Natural killer cell (primary cell): ENCODE data around the gene CCDC38. TPM values are rescaled to one million over a fixed set of nuclear protein-coding genes. Genes with fewer than 3 reads are reported as not detected.

ENCODE experiments used
- ATAC-seq, 3 donors: fragments of 150-1000 bp in 2 of 3; fragments of 200-7000 bp in 1 of 3; cut with Tn5 transposase; 1 replicate in 1 of 3; 2 replicates in 2 of 3; pipeline ENCODE4 v1.10.0; 2021; ENCODE audit warnings: mild to moderate bottlenecking in 2 of 3, moderate library complexity in 2 of 3
- DNase-seq, 2 donors: peaks; one replicate each; pipeline versions ENCODE4 v3.0.0 to v3.0.0-alpha.2; 2013 to 2021; ENCODE audit warnings: mixed read lengths in 1 of 2
- H3K27ac ChIP-seq: one replicate; pipeline ENCODE4 v1.5.1; 2013; ENCODE audit warnings: mild to moderate bottlenecking, low read length
- H3K27me3 ChIP-seq: one replicate; pipeline ENCODE4 v1.6.1; 2013; ENCODE audit warnings: low read length; ENCODE audit not compliant: control insufficient read depth, insufficient read depth
- H3K36me3 ChIP-seq: one replicate; pipeline ENCODE4 v1.6.1; 2013; ENCODE audit warnings: low read length; ENCODE audit not compliant: control insufficient read depth, insufficient read depth
- H3K4me1 ChIP-seq: one replicate; pipeline ENCODE4 v1.6.1; 2013; ENCODE audit warnings: low read length; ENCODE audit not compliant: control insufficient read depth, insufficient read depth
- H3K4me3 ChIP-seq: one replicate; pipeline ENCODE4 v1.5.1; 2013; ENCODE audit warnings: low read length
- H3K9me3 ChIP-seq: one replicate; pipeline ENCODE4 v1.6.1; 2013; ENCODE audit warnings: low read length; ENCODE audit not compliant: control insufficient read depth, insufficient read depth
- H3K27ac Mint-ChIP-seq, 2 donors: one replicate each; pipeline ENCODE4 v1.8.0; 2022; ENCODE audit warnings: mild to moderate bottlenecking in 2 of 2, mixed read lengths in 2 of 2, moderate library complexity in 1 of 2
- H3K27me3 Mint-ChIP-seq, 2 donors: one replicate each; pipeline ENCODE4 v1.8.0; 2022; ENCODE audit warnings: low read depth in 2 of 2, mixed read lengths in 2 of 2
- H3K36me3 Mint-ChIP-seq: one replicate; pipeline ENCODE4 v1.8.0; 2022; ENCODE audit warnings: mixed read lengths
- H3K4me1 Mint-ChIP-seq, 2 donors: one replicate each; pipeline ENCODE4 v1.8.0; 2022; ENCODE audit warnings: mixed read lengths in 2 of 2
- H3K4me3 Mint-ChIP-seq: one replicate; pipeline ENCODE4 v1.8.0; 2022; ENCODE audit warnings: mild to moderate bottlenecking, moderate library complexity, mixed read lengths
- H3K9me3 Mint-ChIP-seq, 2 donors: one replicate each; pipeline ENCODE4 v1.8.0; 2022; ENCODE audit warnings: mixed read lengths in 2 of 2
- WGBS: methylation state at CpG from one replicate; pipeline ENCODE4 v1.1.7; 2013; ENCODE audit warnings: missing lambda C conversion rate; ENCODE audit not compliant: insufficient coverage; 5-methylcytosine and 5-hydroxymethylcytosine counted together
- intact Hi-C: fragments of 100-400 bp; cut with micrococcal nuclease; formaldehyde crosslinking; loops from one replicate; pipeline ENCODE4 v1.14.2; 2022
- total RNA-seq, 4 donors: library from RNA; stranded (reverse); fragments of 120-200 nt in 1 of 4; gene quantifications; one replicate each; pipeline versions ENCODE4 v1.2.3 to v1.2.4, GENCODE V29; 2013 to 2022
- TF ChIP-seq, protein P1 (sequence below): fragments of 200-600 bp; IDR thresholded peaks from one replicate; pipeline ENCODE4 v1.8.0; 2022; ENCODE audit warnings: antibody characterized with exemption

The CCDC38 gene
- total RNA-seq, 3 donors from 2014 or later (not counting 1 experiment from before 2014, with no cell fraction given): 0.35 to 1.2 (median 0.63) TPM

DNA sequence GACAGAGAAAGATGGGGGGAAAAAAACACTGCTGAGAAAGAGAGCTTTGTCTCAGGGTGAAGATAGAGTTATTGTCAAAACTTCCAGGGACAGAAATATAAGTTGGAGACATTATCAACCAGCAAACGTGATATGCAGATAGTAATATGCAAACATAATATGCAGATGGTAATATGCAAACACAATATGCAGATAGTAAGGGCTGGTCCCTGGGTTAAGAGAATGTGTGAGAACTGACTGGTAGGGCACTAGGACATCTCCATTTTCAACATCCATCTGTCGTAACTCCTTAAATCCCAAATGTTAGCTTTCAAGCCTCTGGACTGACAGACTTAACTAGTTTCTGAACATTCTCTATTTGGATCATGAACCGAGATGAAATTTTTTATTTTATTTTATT lies 51.5 kb downstream of the CCDC38 start:
- TF ChIP-seq, protein P1, sequence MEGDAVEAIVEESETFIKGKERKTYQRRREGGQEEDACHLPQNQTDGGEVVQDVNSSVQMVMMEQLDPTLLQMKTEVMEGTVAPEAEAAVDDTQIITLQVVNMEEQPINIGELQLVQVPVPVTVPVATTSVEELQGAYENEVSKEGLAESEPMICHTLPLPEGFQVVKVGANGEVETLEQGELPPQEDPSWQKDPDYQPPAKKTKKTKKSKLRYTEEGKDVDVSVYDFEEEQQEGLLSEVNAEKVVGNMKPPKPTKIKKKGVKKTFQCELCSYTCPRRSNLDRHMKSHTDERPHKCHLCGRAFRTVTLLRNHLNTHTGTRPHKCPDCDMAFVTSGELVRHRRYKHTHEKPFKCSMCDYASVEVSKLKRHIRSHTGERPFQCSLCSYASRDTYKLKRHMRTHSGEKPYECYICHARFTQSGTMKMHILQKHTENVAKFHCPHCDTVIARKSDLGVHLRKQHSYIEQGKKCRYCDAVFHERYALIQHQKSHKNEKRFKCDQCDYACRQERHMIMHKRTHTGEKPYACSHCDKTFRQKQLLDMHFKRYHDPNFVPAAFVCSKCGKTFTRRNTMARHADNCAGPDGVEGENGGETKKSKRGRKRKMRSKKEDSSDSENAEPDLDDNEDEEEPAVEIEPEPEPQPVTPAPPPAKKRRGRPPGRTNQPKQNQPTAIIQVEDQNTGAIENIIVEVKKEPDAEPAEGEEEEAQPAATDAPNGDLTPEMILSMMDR: no peak
- no peaks in the 10 kb centered on the region for H3K9me3 ChIP-seq
- H3K4me3 ChIP-seq: no peak overlapping the region
- WGBS: 90% methylated on average over 3 of the region's 3 CpGs
- Mint-ChIP-seq H3K4me1 (no peaks in the 10 kb centered on the region), H3K27ac (no peak overlapping the region), H3K36me3 (no peaks in the 10 kb centered on the region), H3K4me3 (no peak overlapping the region), H3K27me3 (peaks cover 6 to 13% of the 10 kb centered on the region in 2 donors), H3K9me3 (no peaks in the 10 kb centered on the region)
- intact Hi-C loops: no loop called here
- H3K27ac ChIP-seq: no peak overlapping the region
- no peak for ATAC-seq
- no peaks in the 10 kb centered on the region for H3K27me3 ChIP-seq
- DNase-seq: no peak
- no peaks in the 10 kb centered on the region for H3K4me1 ChIP-seq
- no peaks in the 10 kb centered on the region for H3K36me3 ChIP-seq

DNA sequence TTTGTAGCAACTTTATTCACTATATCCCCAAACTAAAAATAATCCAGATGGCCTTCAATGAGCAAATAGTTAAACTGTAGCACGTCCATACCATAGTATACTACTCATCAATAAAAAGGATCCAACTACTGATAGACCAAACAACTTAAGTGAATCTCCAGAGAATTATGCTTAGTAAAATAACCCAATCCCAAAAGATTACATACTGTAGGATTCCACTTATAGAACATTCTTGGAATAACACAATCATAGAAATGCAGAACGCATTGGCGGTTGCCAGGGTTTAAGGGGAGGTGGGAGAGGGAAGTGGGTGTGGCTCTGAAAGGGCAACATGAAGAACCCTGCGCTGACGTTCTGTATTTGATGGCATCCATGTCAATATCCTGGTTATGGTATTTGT lies 55.1 kb downstream of the CCDC38 start:
- H3K27ac Mint-ChIP-seq: no peak overlapping the region
- no peaks in the 10 kb centered on the region for H3K4me1 Mint-ChIP-seq
- H3K9me3 Mint-ChIP-seq: no peaks in the 10 kb centered on the region
- H3K36me3 Mint-ChIP-seq: no peaks in the 10 kb centered on the region
- H3K27ac ChIP-seq: no peak overlapping the region
- H3K4me3 Mint-ChIP-seq: no peak overlapping the region
- ATAC-seq (no peak), DNase-seq (no peak)
- TF ChIP-seq, protein P1: no peak
- no peaks in the 10 kb centered on the region for H3K4me1 ChIP-seq
- no peak overlapping the region for H3K4me3 ChIP-seq
- intact Hi-C loops: no loop called here
- H3K27me3 Mint-ChIP-seq: peaks cover 5 to 6% of the 10 kb centered on the region in 2 donors
- WGBS: 89% methylated on average over 5 of the region's 5 CpGs
- H3K9me3 ChIP-seq: peaks cover 2% of the 10 kb centered on the region
- H3K36me3 ChIP-seq: no peaks in the 10 kb centered on the region
- H3K27me3 ChIP-seq: no peaks in the 10 kb centered on the region

DNA sequence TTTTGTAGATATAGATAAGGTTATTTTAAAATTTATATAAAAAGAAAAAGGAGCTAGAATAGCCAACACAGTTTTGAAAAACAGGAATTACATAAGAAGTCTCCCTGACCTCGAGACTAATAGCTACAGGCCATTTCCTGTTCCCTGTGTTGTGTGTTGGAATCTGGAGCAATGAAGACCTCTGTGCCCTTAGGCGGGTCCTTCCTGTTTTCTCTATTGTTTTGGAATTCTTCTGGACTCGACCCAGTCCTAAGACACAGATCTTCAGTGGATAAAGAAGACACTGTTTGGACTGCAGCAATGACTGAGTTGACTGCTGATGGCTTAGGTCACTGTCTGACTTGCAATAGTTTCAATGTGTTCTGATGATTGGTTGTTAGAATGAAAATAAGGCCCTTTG lies 57.4 kb downstream of the CCDC38 start:
- H3K27me3 Mint-ChIP-seq: peaks cover 0 to 3% of the 10 kb centered on the region in 2 donors
- DNase-seq: no peak
- peaks cover 2% of the 10 kb centered on the region for H3K9me3 ChIP-seq
- H3K9me3 Mint-ChIP-seq: no peaks in the 10 kb centered on the region
- H3K4me3 ChIP-seq: no peak overlapping the region
- no peak for ATAC-seq
- H3K36me3 ChIP-seq: no peaks in the 10 kb centered on the region
- no peaks in the 10 kb centered on the region for H3K27me3 ChIP-seq
- TF ChIP-seq, protein P1: no peak
- no peaks in the 10 kb centered on the region for H3K36me3 Mint-ChIP-seq
- intact Hi-C loops: no loop called here
- H3K4me1 ChIP-seq: no peaks in the 10 kb centered on the region
- no peak overlapping the region for H3K27ac Mint-ChIP-seq
- no peak overlapping the region for H3K27ac ChIP-seq
- WGBS: 66% methylated on average over 3 of the region's 3 CpGs
- H3K4me3 Mint-ChIP-seq: no peak overlapping the region
- no peaks in the 10 kb centered on the region for H3K4me1 Mint-ChIP-seq

DNA sequence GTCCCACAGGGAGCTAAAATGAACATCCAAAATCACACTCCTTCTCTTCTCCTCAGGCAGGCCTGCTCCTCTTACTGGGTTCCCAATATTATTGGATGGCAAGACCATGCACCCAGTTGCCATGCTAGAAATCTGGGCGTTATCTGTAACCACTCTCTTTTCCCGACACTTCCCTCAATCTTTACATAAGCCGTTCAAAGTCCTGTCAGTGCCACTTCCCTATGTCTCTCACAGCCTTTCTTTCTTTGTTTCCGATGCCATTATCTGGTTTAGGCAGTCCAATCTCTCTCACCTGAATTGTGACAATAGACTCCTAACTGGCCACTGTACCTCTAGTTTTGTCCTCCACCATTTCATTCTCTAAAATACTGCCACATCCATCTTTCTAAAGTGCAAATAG lies 59.5 kb downstream of the CCDC38 start:
- H3K36me3 ChIP-seq: no peaks in the 10 kb centered on the region
- no peaks in the 10 kb centered on the region for H3K4me1 Mint-ChIP-seq

More for the DNA sequence above, 59.5 kb downstream of the CCDC38 start:
- no peak overlapping the region for H3K27ac ChIP-seq
- H3K27me3 Mint-ChIP-seq: peaks cover 0 to under 1% of the 10 kb centered on the region in 2 donors
- TF ChIP-seq, protein P1: no peak
- no peak overlapping the region for H3K4me3 Mint-ChIP-seq
- no peaks in the 10 kb centered on the region for H3K27me3 ChIP-seq
- no peaks in the 10 kb centered on the region for H3K36me3 Mint-ChIP-seq
- H3K9me3 ChIP-seq: peaks cover 2% of the 10 kb centered on the region
- no peaks in the 10 kb centered on the region for H3K4me1 ChIP-seq
- no peak overlapping the region for H3K27ac Mint-ChIP-seq
- 93% methylated on average over 4 of the region's 4 CpGs for WGBS
- H3K4me3 ChIP-seq: no peak overlapping the region
- intact Hi-C loops: no loop called here
- DNase-seq (no peak), ATAC-seq (no peak)
- no peaks in the 10 kb centered on the region for H3K9me3 Mint-ChIP-seq
